Dedifferentiated amniotic fluid mesenchymal stem cell (primary cell): ENCODE results near the gene SPI1.
A peak's percentile ranks its signal among the peaks of the same experiment; 100 is the strongest.

Experiments used
- DNase-seq: peaks from one replicate; pipeline ENCODE4 v3.0.0-alpha.2; 2016; ENCODE audit errors: extremely low spot score

The SPI1 gene

DNA sequence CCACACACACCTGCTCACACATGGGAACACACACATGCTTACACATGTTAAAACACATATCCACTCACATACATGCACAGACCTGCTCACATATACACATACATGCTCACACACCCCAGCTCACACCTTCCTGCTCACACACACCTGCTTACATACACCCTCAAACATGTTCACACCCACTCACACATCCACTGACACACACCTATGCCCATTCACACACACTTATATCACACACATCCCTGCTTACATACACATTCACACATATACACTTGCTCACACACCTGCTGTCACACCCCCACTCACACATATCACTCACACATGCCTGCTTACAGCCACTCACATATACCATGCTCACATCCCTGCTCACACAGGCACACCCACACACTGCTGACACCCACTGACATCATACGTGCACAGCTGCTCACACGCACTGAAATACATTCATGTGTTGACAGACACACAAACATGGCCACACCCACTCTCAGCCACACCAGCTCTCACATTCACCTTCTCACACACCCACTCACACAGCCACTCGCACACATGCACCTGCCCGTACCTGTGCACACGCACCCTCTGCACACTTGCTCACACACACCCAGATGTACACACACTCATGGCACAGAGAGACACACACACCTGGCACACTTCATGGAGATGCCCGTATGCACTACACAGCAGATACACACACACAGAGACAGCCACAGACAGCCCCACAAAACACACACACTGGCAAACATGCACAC, 20.2 kb downstream of the SPI1 start:
- no peak for DNase-seq

DNA sequence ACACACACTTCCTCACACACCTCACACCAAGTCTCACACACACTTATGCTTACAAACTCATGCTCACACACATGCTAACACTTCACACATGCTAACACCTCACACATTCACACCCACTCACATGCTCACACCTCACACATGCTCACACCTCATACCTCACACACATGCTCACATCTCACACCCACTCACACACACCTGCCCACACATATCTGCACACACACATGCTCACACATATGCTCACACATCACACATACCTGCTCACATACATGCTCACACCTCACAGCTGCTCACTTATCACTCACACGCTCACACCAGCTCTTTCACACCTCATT, 21.4 kb downstream of the SPI1 start:
- no peak for DNase-seq

DNA sequence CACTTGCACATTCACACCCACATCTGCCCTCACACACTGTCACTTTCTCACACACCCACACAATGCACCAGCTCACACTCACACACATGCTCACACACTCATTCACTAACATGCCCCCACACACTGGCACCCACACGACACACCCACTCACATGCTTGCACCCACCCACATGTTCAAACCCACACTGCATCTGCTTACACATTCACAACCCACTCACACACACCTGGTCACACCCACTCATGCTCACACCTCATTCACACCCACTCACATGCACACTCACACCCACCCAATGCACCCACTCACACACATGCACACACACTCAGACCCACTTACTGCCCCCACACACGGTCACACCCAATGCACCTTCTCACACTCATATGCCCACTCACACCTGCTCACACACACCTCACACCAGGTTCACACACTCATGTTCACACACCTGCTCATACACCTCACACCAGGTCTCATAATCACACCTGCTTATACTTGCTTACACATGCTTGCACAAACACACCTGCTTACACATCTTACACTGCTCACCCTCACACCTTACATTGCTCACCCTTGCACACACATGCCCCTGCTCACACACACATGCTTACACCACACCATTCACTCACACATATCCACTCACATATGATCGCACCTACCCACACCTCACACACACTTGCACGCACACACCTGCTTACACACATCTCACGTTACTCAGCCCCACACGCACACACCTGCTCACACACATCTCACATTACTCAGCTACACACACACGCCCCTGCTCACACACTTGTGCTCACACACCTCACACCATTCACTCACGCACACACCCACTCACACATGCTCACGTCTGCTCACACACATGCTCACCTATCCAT, 22.0 kb downstream of the SPI1 start:
- no peak for DNase-seq

DNA sequence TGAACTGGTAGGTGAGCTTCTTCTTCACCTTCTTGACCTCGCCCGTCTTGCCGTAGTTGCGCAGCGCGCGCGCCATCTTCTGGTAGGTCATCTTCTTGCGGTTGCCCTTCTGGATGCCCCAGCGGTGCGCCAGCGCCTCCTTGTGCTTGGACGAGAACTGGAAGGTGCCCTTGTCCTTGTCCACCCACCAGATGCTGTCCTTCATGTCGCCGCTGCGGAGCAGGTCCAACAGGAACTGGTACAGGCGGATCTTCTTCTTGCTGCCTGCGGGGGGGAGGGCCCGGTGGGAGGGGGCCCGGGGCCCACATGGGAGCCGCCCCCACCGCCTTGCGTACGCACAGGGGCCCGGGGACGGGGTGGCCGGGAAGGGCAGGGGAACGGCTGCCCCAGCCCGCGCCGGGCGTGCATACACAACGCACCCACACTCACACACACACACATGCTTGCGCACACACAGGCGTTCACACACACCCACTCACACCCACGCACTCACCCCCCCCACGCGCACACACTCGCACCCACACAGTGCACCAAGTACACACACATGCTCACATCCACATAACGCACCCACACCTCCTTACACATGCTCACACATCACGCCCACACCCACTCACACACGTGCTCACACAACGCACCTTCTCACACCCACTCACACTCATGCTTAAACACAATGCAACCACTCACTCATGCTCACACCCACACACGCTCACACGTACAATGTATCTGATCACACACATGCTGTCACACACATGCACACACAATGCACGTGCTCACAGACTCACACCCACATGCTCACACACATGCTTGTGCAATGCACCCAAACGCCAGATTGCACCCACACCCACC, 22.8 kb downstream of the SPI1 start:
- DNase-seq: peak; percentile 89

DNA sequence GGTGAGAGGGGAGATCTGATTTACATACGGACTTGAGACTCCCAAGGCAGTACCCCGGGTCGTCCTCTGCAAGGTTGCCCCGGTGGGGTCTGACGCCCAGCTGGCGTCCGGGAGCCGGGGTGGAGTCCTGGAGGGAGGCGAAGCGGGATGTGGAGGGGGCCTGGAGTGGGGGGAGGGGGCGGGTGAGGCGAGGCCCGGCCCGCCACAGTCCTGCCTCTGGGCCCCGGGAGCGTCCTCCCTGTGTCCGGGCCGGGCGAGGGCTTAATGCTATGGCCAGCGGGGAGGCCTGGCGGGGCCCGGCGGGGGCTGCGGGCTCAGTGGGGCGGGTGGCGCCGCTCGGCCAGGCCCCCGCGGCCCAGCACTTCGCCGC, 23.4 kb downstream of the SPI1 start:
- DNase-seq: no peak

DNA sequence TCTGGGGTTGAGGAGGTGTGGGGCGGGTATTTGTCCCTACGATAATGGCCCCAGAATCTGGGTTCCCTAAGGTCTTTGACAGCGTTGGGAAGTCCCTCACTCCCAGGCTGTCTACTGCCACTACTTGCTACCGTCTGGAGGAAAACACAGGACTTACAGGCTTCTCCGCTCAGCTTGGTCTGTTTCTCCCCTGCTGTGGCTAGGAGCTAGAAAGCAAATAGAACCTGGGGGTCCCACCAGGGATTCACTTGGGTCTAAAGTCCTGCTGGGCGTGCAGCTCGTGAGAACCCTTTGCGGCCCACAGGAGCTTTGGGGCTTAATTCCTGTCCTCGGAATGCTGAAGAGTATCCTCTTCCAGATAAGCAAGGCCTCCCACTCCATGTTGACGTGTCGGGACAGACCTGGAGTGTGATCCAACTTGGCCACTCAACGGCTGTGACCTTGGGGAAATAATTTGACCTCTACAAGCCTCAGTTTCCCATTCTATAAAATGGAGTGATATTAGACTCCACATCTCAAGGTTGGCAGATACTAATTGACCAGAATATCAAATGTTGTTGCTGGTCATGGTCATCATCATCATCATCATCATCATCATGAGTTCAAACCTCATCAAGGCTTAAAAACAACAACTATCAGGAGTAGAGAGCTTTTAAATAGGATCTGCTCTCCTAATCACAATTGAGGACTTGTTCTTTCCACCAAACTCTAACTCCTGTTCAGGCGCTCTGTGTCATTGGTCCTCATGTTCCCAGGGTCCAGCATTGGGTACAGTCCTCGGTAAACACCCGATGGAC, 24.2 kb downstream of the SPI1 start:
- DNase-seq: no peak

DNA sequence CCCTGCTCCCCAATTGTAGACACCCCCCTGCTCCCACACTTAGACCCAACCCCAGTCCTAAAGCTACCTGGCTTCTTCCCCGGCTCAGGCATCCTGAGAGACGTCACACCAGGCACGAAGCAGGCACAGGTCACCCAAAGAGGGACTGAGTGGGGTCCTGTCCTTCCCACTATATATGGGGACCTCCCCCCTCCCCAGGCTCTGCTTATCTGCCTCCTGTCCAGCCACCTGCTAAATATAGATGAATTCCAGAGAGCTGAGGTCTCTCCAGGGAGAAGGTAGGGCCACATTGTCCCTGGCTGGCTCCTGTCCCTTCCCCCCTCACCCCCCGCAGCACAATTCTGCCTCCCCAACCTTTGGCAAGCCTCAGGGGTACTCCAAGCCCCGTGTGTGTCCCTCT, 25.8 kb downstream of the SPI1 start, which contains the start of gene MYBPC3:
TSS of gene MYBPC3 (minus strand) at position 147 of the 400 bp plus-strand sequence. CDS start at position 92, 55 bp downstream.
- no peak for DNase-seq

DNA sequence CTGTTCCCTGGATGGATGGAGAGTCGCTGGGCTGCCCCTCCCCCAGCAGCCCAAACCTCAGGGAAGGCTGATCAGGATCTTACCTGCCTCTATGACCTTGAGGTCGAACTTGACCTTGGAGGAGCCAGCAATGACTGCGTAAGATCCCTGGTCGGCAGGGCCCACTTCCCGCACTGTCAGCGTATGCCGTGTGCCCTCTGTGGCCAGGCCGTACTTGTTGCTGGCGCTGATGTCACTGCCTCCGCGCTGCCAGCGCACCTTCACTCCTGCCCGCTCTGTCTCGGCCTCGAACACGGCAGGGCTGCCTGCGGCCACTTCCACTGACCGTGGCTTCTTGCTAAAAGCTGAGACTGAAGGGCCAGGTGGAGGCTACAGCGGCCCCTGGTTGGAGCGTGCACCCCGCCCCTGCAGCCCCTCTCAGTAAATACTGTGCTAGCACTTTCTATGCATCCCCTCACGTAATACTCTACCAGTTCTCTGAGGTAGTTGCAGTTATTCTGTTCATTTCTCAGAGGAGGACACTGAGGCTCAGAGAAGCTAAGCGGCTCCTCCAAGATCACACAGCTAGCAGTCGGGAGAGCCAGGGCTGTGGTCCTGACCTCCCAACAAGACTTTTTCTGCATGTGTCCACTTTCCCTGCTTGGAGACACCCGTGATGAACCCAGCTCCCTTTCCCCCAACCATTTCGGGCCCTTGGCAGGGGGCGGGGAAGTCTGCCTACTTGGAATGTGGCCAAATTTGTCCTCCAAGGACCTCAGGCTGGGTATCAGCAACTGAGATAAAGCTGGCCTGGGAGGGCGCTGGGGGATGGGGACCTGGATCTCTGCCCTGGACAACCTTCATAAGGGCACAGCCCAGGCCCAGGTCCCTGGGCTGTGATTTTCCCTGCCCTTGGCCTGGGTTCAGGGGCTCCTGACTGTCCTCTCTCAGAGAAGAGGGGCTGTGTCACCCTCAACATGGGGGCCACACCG, 26.9 kb downstream of the SPI1 start:
- DNase-seq: no peak

DNA sequence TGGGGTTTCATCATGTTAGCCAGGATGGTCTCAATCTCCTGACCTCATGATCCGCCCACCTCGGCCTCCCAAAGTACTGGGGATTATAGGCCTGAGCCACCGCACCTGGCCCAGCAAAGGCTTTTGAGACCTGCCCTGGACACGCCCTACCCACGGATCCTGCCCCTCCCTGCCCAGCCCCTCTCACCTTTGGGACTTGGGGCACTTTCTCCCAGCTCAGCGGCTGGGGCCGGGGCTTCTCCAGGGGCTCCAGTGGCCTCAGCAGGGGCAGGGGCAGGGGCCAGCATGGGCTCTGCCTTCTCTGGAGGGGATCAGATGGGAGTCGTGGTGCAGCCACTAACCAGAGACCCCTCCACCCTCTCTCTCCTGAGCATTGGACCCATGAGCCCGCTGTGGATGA, 28.0 kb downstream of the SPI1 start:
- DNase-seq: no peak

DNA sequence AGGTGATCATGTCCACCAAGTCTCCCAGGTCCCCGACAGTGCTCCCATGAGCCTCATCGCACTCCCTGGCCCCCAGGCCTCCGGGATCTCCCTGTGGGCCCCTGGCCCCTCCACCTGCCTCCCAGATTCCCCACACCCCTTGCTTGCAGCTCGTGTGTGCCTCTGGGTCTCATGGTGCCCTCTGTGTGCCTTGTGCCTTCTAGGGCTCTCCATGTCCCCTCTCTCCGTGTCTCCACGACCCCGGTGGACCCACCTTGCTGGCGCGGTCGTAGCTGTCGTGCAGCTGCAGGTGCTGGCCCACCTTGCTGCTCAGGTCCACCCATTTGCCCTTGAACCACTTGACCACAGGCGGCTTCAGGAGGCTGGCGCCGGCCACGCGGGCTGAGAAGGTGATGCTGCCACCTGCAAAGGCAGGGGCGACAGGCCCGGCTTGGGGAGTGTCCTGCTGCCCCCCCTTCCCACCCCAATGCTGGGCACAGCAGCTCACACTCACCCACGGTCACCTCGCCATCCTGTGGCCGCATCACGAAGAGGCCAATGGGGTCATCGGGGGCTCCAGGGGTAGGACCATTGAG, 28.7 kb downstream of the SPI1 start:
- no peak for DNase-seq

DNA sequence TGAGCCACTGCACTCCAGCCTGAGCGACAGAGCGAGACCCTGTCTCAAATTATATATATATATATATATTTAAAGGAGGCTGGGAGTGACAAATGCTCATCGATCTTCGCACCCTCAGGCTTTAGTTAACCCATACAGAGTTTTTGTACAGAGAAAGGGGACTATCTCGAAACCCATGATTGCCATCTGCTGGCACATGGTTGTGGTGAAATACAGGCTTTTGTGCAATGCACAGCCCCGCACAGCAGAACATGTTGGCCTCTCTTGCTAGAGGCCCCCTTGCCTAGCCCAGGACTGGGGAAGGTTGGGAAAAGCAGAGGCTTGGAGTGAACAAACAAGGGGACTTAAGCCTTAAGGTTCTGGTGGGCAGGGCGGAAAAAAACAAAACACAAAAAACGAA, 29.5 kb downstream of the SPI1 start:
- DNase-seq: no peak

DNA sequence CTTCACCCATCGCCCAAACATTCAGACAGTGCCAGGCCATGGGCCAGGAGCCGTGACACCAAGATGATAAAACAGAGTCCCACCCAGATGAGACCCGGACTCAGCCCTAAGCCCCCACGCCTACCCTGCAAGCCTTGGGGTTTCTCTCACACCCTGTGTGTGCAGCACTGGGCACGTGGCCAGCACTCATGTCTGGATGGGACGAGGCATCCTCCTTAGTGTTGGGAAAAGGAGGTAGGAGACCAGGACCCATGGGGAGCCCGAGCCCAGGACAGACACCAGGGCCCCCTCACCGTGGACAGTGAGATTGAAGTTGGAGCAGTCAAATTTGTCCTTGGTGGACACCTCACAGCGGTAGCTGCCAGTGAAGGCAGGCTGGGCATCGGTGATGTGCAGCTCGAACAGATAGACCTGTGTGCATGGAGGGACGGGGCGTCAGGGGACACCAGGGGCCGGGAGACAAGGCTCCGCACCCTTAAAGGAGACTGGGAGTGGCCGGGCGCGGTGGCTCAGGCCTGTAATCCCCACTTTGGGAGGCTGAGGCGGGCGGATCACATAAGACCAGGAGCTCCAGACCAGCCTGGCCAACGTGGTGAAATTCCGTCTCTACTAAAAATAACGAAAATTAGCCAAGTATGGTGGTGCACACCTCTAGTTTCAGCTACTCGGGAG, 30.1 kb downstream of the SPI1 start:
- no peak for DNase-seq

DNA sequence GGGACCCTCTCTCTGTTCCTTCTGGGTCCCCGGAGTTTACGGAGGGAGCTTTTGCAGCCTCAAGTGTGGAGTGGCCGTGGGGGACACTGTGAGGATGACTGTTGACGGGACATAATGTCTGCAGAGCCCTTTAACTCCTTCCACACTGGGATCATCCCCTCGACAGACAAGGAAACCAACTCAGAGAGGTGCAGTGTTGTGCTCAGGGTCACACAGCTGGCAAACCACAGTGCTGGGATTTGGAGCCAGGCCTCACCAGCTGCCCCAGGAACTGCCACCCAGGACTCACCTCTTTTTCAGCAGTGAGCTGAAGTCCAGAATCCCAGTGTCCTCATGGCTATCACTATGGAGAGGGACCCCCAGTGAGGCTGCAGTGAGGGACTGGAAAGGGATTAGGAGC, 31.2 kb downstream of the SPI1 start:
- no peak for DNase-seq

DNA sequence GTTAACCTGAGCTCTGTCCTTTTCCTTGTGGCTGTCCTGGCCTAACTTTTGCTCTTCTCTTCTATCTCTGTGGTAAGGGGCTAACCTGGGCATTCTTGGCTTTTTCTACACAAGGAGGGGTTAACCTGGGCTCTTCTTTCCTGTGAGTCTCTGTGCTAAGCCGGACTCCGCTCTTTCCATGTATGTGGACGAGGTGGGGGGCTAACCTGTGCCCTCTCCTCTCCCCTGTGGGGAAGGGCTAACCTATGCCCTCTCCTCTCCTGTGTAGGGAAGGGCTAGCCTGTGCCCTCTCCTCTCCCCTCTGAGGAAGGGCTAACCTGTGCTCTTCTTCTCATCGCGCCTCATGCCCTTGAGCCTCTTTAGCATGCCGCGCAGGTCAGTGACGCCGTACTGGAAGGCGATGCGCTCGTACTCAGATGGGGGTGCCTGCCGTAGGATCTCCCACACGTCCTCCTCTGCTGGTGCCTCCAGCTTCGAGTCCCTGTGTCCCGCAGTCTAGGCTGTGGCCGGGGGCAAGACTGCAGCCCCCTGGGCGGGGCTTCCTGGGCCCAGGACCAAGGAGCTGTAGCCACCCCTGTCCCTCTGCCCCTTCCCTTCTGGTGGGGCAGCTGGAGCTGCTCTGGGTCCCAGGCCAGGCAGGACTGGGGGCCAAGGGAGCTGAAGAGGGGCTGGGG, 32.3 kb downstream of the SPI1 start:
- no peak for DNase-seq

DNA sequence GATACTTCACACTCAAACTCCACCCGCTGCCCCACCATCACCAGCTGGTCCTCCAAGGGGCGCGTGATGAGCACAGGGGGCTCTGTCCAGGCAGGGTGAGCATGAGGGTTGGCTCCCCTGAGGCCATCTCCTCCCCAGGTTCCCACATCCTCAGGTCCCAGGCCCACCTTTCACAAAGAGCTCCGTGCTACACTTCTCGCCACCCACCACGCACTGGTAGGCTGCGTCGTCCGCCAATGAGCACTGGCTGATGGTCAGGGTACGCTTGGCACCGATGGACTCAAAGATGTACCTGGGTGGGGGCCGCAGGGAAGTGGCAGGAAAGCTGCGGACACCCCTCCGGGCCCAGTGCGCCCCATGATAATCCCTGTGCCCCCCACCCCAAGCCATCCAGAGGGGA, 35.5 kb downstream of the SPI1 start:
- no peak for DNase-seq

DNA sequence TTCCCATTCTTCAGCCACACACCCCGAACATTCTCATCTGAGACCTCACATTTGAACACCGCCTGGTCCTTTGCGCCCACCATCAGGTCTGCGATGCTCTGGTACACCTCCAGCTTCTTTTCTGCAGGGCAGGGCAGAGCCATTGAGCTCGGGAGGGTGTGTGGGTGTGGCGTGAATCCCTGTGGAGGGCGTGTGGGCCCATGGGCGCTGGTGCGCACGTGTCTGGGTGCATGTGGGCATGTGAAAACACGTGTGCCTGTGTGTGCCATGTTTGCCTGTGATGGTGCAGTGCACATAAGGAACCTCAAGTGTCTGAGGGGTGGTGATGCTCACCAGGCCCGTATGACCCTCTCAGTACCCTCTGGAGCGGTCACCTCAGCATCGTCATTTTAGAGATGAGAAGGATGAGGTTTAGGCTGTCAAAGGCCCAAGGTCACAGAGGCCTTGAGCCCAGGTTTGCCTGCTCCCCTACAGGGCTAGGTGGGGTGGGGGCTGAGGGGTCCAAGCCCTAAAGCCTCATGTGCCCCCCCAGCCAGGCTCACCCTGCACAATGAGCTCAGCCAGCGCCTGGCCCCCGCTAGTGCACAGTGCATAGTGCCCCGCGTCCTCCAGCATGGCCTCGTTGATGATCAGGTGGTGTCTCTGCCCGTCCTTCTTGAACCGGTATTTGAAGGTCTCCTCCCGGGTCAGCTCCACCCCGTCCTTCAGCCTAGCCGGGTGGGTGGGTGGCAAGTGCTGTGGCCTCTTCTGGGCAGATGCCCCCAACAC, 36.1 kb downstream of the SPI1 start:
- no peak for DNase-seq

DNA sequence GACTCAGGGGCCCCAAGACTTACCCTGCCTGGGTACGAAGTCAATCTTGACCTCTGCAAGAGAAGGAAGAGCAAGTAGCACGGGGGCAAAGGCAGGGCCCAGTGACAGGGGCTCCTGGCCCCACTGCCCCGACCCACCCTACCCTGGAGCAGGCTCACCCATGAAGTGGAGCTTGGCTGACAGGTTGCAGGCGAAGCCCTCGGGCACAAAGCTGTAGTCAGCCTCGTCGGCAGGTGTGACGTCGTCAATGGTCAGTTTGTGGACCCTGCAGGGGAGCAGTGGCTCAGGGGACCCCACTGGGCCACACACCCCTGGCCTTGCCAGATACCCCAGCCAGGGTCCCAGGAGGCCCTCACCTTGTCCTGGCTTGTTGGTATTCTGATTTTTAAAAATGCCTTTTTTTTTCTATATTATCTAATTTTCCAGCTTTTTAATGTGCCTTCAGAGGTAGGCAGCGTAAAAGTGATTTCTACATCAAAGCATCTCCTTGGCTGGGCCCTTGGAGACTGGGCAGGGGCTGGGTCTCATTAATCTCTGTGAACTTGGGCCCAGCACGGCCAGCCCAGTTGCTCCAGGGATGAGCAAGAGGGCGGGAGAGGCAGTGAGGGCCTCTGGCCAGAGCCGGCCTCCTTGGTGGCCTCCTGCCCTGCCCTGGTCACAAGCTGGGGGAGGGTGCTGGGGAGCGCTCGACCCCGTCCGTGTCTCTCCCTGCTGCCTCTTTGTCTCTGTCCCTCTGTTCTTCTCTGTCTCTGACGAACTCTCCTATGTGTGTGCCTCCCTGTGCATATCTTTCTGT, 37.2 kb downstream of the SPI1 start:
- no peak for DNase-seq
